Peyer's patch (tissue), 4 donors: Measurements from ENCODE around the gene PITRM1. TPM values are rescaled to one million over a fixed set of nuclear protein-coding genes. Genes with fewer than 3 reads are reported as not detected.

Experiments
- DNase-seq, 3 donors: peaks; one replicate each; pipeline ENCODE4 v3.0.0-alpha.2; 2017 to 2019
- H3K27ac ChIP-seq, 4 donors: fragments of 200-600 bp; sonication (generic); one replicate each; pipeline ENCODE4 v1.5.1; 2016 to 2019
- H3K27me3 ChIP-seq, 2 donors: fragments of 200-600 bp; sonication (generic); one replicate each; pipeline ENCODE4 v1.5.1; 2019
- H3K36me3 ChIP-seq, 3 donors: fragments of 200-600 bp; sonication (generic); one replicate each; pipeline ENCODE4 v1.5.1; 2016 to 2019
- H3K4me1 ChIP-seq, 4 donors: fragments of 200-600 bp; sonication (generic); one replicate each; pipeline ENCODE4 v1.5.1; 2016 to 2019
- H3K4me3 ChIP-seq, 4 donors: fragments of 200-600 bp; sonication (generic); 1 replicate in 3 of 4; 2 replicates in 1 of 4; pipeline ENCODE4 v1.5.1; 2016 to 2019; ENCODE audit warnings: mild to moderate bottlenecking in 1 of 4
- H3K9me3 ChIP-seq, 4 donors: fragments of 200-600 bp; sonication (generic); one replicate each; pipeline ENCODE4 v1.5.1; 2016 to 2019; ENCODE audit warnings: mild to moderate bottlenecking in 1 of 4
- CTCF ChIP-seq, 6 experiments: fragments of 450-650 bp in 4 of 6; fragments of 200-600 bp in 2 of 6; sonication (generic) in 1 of 6; IDR thresholded peaks; one replicate each; pipeline ENCODE4 v1.5.1; 2017 to 2019; ENCODE audit warnings: antibody characterized with exemption in 6 of 6, mild to moderate bottlenecking in 3 of 6, moderate library complexity in 1 of 6
- POLR2A ChIP-seq, 2 donors: fragments of 450-650 bp; IDR thresholded peaks; one replicate each; pipeline ENCODE4 v1.5.1; 2017; ENCODE audit warnings: antibody characterized with exemption in 2 of 2, mild to moderate bottlenecking in 2 of 2, moderate library complexity in 2 of 2
- total RNA-seq, 4 donors: library from RNA; depleted of rRNA; stranded (reverse); fragments of >200 nt; gene quantifications; one replicate each; pipeline ENCODE4 v1.1.0, GENCODE V29; 2016

Gene PITRM1
- total RNA-seq, 4 donors from 2014 or later = 54.5 to 71.3 (median 63.7) TPM

GRCh38 chr10:3090388-3090787 lies 82.2 kb downstream of the PITRM1 start:
- no peaks in the 10 kb centered on the region for H3K27me3 ChIP-seq
- no peak for DNase-seq
- H3K4me3 ChIP-seq = no peak overlapping the region
- peaks cover 0 to 16% (median 0%) of the 10 kb centered on the region in 3 donors for H3K36me3 ChIP-seq
- H3K27ac ChIP-seq = peak overlapping the region in 1 of 4 donors; percentile 27
- H3K9me3 ChIP-seq = no peaks in the 10 kb centered on the region
- no peak for TF ChIP-seq POLR2A (IDR thresholded peaks at IDR 0.05)
- no peak for TF ChIP-seq CTCF (IDR thresholded peaks at IDR 0.05)
- H3K4me1 ChIP-seq = peaks cover 0 to 30% (median 2%) of the 10 kb centered on the region in 4 donors

Other genes with a start within 250 kb of the PITRM1 start
- 100 to 1,000 TPM in 1 of 4 donors, 10 to 100 TPM in 3; 79.0 to 130 (median 87.9) TPM for gene PFKP, start 105.2 kb downstream of the PITRM1 start, total RNA-seq